NCI-H510A (cell line): ENCODE results near the gene OTOGL.
"Not testable (repeated sequence)": the region's sequence is repeated elsewhere in the genome, so short reads cannot be mapped to it uniquely, and the experiment has no call there.

ENCODE experiments used
- DNase-seq: peaks from one replicate; lab custom pipeline; 2025; lab: John Stamatoyannopoulos, UW

The OTOGL gene

DNA sequence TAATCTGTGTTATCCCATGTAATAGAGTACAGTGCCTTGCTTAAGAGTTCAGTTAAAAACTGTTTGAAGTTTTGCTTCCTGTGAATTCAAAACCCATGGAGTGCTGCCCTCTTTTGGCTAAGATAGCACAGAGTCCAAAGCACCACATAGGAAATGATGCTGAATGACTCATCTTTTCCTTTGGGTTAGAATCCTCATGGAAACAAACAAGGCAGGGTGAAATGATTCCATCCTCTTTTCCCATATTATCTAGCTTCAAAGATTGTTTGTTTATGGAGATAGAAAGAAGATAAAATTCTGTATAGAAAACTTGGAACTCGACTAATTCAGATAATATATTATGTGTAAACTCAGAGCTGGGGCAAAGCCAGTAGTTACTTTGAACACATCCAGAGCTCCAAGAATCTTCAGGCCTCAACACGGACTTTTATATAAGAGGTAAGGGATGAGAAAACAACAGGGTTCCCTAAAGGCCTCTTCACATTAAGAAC is 87.4 kb downstream of the OTOGL start:
- peak; percentile 36 for DNase-seq

DNA sequence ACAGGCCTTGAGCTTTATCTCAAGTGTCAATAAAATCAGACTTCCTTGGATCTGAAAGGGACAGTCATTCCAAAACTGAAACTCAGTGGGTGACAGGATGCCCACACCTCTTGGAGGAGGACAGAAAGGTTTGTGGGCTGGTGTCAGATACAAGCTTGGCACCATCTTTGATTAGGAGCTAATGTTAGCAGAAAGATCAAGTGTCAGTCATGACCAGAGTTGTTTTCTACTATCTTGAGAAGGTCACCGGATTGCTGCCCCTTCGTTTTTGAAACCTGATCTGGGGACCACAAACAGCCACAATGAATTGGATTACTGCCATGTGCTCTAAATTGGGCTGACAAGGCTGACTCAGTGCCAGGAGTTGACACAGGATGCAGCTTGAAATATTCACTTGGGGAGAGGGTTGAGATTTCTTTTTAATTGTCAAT is 88.3 kb downstream of the OTOGL start:
- peak; percentile 12 for DNase-seq

DNA sequence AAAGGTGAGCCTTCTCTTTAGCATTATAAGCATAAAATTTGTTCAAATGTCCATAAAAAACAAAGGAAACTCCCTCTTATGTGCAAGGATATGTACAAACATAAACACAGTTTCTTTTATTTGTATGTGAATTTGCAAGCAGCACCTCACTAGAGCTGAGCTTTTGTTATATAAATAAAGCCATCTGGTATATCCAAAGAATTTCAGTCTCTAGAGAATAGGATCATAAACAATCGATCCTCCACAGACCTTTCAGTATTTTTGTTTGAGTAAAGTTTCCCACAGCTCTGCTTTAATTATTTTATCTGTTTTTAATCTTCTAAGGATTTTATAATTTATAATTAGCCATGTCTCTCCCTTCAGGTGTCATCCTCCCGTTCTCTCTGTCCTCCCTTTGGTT is 89.2 kb downstream of the OTOGL start:
- DNase-seq = no peak

DNA sequence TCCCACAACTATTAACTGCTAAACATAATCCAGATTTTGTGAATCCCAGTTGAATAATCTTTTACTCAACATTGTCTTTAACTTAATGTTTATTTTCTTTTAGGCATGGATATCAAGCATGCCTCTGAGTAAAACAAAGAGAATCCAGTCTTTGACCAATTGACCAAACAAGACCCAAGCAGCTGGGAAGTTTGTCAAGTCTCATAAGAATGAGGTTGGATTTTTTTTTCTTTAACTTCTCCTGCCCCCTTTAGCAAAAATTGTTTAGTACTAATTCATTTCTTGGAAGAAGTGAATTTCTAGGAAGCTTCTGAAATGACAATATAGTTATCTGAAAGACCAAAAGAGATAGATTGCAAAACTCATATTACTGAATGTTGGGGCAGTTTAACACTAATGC is 89.9 kb downstream of the OTOGL start:
- DNase-seq = no peak

DNA sequence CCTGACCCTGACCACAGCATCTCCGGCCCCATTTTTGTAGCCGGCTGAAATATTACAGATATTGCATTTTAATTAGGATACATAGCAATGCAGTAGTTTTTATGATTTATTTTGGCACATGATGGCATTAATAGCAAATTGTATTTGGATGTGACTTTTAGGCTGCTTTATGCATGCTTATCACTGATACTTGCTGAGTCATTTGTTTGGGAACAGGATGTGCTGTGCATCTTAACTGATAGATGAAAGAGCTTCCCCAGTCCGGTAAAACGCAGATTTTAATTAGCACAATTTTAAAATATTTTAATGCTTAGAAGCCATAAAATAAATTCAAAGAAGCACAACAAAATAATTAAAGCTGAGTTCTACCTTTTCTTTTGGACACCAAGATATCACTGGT is 90.7 kb downstream of the OTOGL start:
- no peak for DNase-seq

DNA sequence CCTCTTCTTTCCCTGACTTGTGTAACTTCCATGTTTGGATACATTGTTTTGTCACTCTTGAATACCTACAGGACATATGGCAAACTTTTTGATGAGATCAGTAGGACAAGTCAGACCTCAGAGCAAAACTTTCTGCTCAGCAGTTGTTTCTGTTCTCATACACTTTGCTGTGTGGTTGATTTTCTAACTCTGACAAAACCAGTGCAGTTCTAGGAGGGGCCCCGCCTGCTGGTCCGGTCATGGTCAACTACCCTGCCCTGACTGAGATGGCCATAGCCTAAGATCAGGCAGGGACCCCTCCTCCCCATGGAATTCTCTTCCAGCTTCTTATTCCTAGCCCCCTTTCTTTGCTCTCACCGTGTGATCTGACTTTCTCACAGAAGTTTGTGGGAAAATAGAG is 92.8 kb downstream of the OTOGL start:
- DNase-seq = no peak

DNA sequence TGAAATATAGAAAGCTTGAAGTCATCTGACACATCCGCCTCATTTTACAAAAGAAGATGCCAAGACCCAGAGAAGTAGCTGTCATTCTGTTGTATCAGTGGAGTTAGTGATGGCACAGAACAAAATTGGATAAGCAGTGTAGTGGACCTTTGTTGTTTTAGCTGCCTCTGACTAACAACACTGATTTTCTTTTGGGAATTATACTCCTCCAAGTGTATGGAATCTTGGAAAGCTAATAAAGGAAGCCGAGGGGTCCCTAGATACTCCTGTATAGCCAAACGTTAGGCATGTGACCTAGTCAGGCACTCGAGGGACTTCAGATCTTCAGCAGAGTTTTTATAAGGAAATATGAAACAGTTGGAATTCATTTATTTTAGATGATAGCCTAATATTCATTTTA is 94.5 kb downstream of the OTOGL start:
- no peak for DNase-seq

DNA sequence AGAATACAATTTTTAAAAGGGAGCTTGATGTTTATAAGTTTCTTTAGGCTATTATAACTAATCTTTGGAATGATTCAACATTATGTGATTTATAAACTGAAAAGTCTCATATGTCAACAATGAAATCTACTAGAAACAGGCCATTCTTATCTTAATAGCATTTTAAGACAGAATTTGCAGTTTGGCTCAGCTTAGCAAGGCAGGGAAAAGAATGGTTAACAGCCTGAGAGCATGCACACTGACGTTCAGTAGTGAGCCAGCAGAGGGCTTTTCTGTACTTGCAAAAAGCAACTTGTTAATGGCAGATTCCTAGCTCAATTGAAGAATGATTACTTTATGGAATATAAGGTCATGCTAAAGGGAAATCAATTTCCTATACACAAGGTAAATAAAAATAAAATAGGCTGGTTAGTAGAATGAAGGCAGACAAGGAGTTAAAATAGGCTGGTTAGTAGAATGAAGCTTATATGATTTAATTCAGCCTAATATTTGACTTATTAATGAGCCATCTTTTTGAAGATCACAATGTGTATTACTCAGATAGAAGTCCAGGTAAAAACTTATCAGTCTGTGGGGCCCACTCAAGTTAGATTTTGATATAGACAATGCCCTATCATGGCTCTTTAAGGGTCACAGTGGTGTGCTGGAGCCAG is 95.9 kb downstream of the OTOGL start:
- peak; percentile 7 for DNase-seq

DNA sequence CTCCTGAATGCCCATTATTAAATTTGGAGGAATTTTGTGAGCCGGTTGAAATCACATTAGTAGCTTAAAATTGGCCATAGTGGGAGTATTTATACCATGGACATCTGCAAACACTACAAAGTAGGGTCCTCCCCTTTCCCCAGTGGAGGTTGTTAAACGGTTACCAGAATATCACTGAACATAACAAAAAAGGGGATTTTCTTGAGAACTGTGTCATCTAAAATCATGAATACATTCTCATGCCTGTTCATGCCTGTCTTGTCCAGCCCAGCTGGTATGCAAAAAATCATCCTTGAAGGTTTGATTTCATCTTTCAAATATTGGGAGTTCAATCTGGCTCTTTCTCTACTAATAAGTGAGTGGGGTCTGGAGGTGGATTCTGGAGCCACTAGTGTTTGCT is 96.4 kb downstream of the OTOGL start:
- no peak for DNase-seq

DNA sequence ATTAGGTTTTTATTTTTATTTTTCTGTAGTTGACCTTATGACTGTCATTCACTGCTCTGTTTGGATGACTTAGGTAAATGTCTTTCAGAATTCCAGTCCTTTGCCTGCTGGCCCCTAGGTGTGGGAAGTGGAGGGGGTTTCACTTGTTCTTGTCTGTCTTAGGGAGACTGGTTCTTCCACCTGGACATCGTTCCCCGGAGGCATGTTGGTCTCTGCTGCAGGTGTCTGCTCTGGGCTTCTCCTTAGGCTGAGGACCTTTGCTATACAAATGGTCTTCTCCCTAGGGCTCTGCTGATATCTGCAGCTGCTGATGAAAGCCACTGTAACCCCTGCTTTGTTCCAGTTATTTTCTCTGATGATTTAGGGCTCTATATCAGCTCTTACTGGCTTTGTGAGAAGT is 97.1 kb downstream of the OTOGL start:
- DNase-seq = no peak

DNA sequence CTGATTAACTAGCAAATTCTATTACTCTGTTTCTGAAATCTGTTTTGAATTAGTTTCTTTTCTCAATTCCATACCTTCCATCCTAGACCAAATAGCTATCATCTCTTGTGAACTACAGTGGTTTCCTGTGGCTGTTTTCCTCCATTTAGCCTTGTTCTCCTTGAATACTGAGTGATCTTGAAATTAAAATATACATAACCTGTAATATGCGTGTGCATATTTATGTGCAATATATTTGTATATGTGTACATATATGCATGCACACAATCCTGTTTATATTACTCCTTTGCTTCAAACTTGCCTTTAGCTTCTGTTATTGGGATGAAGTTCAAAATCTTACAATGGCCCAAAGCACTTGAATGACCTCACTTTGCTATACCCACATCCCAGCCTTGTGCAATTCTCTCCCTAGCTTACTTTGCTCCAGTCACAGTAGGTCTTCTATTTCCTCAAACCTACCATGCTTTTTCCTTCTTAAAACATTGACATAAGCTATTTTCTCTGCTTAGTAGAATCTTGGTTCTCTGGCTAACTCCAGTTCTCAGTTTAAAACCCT is 99.5 kb downstream of the OTOGL start:
- DNase-seq = no peak

DNA sequence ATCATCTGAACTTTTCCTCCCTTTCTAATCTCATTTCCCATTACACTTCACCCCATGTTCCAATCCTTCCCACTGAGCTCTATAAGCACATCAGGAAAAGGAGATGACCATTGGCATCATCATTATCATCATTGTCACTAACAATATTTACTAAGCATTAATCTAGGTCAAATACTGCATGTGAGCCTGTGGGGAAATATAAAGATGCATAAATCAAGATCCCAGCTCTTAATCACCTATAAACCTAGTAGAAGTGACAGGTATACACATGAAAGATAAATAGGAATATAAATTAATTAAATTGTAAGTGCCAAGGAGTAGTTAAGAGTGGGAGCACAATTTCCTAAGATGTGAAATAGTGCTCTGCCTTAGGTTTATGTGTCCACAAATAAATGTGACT is 100.6 kb downstream of the OTOGL start:
- DNase-seq = no peak

DNA sequence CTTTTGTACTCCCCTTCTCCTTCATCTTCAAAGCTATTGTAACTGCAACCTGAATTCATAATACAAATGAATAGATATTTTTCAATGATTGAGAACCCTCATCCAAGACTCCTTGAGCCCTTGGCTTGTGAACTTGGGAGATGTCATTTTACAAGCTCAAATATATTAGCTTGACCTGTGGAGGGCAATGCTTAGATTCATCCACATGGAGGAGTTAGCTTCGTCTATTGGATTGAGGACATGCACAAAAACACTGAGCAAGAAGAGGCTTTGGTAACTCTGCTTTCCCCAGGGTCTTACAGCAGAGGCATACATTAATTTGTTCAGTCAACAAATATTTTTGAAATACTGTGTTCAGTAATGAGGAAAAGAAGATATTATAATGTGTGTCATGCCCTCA is 101.1 kb downstream of the OTOGL start:
- no peak for DNase-seq

DNA sequence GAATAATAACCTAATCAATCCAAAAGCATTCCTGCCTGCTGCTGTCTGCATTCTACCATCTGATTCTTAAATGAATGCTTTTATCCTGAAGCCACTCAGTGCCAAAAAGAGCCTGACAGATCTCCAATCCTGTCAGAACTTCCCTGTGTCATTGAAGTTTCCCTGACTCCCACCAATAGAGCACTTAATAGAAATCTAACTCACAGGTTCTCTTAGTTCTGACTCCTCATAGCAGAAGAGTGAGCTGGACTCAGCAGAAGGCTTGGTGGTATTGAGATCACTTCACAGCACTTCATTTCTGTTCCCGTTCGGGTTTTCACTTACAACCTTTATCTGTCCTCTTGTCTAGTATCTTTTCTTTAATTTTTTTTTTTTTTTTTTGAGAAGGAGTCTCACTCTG is 102.6 kb downstream of the OTOGL start:
- no peak for DNase-seq

DNA sequence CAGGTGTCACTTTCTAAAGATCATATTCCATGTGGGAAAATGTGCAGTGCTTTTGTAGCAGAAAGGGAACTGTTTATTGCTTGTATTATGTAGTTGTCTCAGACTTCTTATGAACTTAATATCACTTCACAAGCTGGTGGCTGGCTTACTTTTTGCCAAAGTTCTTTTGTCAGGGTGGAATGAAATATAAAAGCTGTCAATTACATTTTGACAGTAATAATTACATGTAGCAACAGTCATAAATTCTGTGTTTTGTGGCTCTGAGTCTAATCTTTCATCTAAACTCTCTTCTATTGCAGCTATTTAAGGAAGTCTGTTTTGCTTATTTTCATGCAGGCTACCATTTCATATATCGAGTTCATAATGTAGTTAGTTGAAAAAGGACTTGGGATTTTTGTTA is 106.6 kb downstream of the OTOGL start:
- no peak for DNase-seq

DNA sequence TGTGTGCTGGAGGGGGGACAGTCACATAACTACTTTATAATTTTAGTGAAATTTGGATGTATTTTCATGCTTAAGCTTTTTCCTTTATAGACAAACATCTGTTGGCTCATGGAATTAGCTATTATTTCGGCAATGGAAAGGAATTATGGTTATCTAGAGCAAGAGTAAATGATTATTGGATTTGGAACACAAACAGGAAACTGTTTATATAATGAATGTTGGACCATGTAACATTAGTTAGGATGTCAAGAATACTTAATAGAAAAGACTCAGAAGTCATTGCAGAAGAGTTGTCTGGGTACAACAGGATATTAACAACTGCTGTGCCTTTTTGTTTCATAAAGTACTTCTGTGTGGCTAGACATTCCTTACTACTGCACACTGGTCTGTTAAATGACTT is 108.7 kb downstream of the OTOGL start:
- no peak for DNase-seq

DNA sequence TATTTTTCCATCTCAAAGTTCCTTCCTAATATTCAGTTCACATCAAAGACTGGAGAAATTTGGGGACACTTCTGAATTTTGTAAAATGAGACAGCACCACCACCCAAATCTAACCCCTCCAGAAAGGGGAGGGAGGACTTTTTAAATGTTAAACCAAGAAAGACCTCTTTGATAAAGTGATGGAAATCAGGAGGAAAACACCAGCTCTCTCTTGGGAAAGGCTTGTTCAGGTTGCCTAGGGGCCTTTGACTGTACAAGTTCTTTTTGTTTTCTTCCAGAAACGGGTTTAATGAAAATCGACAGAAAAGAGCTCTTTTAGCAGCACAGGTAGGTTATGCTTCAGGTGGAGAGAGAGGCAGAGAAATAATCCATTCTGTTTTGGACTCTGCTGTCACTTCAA is 112.3 kb downstream of the OTOGL start:
- no peak for DNase-seq

DNA sequence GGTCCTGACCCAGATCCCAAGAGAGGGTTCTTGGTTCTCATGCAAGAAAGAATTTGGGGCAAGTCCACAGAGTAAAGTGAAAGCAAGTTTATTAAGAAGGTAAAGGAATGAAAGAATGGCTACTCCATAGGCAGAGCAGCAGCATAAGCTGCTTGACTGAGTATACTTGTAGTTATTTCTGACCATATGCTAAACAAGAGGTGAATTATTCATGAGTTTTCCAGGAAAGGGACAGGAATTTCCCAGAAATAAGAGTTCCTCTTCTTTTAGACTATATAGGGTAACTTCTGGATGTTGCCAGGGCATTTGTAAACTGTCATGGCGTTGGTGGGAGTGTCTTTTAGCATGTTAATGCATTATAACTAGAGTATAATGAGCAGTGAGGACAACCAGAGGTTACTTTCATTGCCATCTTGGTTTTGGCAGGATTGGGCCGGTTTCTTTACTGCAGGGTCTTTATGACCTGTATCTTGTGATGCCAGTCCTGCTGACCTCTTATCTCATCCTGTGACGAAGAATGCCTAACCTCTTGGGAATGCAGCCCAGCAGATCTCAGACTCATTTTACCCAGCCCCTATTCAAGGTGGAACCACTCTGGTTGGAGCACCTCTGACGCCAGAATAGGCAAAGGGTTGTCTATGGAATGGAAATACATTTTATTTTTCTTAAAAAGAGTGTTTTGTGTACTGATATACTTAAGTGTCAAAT is 113.8 kb downstream of the OTOGL start:
- DNase-seq = no peak

DNA sequence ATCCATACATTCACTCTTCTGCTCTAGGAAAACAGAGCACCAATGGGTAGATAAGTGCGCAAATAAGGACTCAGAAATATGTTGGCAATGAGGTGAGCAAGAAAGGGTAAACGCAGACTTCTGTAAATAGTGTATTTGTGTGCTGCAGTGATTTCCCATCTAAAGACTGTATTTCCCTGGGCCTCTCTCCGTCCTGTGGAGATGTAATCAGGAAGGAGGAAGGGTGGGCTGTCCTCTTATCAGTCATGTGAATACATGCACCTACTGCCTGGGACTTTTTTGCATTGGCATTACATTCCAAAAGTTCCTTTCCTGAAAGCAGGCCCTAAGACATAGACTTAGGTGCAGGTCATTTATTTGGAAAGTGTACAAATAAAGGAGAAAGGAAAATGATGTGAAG is 114.5 kb downstream of the OTOGL start:
- no peak for DNase-seq

DNA sequence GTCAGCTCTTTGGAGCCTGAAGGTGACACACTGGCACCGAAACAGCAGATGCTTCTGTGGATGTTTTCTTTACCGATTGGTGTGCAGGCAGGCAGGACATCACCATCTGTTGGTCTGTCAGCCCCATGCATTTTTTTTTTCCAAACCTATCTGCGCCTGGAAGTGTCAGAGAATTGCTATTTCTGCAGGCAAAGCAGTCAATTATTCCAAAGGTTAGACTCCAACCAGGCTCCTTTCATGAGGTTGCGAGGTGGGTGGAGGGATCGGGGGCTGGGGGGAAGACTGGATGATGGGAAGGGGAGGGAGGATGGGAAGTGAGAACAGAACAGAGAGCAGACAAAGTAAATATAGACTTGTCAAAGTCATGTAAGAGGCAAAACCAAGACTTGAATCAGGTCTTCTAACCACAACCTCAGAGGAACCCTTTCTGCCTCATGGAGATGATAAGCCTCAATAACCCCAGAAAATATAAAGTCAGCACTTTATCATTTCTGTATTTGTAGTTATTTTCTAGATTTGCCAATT is 117.7 kb downstream of the OTOGL start:
- DNase-seq = no peak

DNA sequence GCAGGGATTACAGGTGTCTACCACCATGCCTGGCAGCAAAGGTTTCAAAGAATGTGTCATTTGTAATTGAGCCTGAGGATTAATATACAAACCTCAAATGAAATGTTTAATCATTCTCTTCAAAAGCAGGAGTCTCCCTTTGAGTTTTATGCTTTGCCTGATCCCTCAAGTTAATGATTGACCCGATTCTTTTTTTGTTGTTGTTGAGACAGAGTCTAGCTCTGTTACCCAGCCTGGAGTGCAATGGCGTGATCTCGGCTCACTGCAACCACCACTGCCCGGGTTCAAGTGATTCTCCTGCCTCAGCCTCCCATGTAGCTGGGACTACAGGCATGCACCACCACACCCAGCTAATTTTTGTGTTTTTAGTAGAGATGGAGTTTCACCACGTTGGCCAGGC is 119.6 kb downstream of the OTOGL start:
- not testable (repeated sequence) for DNase-seq

DNA sequence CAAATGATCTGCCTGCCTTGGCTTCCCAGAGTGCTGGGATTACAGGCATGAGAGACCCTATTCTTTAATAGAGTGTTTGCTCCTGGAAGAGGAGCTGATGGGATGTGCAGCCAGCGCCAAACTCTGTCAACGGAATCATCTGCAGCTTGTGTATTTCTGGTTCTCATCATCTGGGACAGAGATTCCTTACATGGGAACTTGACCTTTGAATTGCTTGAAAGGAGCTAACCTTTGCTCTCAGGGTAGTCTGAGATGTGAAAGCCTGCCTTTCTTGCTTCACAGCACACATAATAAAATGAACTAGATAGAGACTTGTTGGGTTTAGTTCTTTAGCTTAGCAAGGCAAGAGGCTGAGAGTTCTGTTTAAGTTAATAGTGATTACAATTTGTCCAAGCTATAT is 120.0 kb downstream of the OTOGL start:
- no peak for DNase-seq

DNA sequence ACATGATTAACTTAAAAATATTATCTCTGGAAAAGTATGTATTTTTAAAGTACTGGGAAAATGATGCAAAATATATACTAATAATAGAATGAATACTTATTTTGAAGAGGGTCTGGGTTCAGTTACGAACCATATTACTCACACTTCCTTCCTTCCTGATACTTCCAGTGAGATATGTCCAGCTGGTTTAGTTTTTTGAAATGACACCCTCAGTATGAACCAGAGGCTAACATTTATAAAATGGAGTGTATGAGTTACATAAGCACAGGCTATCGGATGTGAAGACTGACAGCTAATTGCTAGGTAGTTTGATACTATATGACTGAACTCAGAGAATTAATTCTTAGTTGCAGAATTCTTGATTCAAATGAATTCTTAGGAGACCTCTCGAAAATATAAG is 122.9 kb downstream of the OTOGL start:
- no peak for DNase-seq
